ENCODE data around the gene MCFD2. TPM values are rescaled to one million over a fixed set of nuclear protein-coding genes. Genes with fewer than 3 reads are reported as not detected.

Gene MCFD2
- total RNA-seq: 48.9 and 49.2 TPM in 2 replicates

DNA sequence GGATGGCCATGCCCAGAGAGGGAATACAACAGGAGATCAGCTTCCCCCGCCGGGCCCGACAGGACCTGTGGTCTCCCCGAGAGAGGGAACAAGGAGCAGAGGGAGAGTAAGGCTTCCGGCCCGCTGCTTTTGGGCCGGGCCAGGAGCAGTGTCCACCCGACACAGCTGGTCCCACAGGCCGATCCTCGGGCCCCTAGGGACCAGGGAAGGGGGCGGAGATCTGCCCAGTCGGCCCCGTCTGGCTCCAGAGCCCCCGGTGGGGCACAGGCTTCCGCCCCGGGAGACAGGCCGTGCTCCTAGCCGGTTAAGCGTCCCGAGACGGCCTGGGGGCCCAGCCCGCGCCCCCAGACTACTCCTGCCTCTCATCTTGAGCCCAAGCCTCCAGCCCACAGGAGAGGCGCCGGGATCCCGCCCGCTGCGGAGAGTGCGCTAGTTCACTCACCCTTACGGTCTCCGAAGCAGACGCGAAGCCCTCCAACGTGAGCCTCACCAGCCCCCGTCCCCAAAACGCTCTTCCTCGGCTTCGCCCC lies at the start of gene MCFD2:
Gene MCFD2, minus strand, starts transcription at position 526 of the 530 bp plus-strand sequence. CDS start 6,635 bp downstream, outside the sequence.
- intact Hi-C loops (cut with micrococcal nuclease): no loop called here

DNA sequence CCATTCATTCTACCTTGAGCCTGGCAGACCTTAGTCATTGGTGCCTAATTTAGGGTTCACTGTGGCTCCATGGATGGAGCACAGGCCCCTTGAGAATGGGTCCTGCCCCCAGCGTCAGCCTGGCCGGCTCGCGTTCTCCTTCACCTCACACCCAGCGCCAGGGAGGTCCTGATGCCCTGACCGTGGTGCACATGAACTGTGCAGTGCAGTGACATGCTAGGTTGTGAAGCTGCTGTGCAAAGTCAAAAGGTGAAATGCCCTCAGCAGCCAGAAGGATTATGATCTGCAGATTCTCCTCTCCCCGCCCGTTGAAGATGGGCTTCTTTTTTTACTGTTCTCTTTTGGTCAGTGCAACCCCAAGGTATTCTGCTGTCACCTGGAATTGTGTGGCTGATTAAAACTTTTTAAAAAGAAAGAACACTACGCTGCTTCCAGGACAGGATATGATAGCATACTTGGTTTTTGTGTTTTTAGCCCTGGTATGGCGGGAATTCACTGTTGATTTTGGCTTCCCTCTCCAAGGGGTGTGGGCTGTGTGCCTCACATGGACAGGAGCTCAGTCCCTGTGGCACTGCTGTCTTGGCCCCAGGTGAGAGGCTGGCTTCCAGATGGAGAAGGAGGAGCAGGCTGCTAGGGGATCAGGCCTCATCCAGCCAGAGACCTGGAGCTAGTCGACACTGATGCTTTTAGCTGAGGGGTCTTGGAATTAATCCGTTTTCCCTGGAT lies 49.4 kb upstream of the MCFD2 start:
- intact Hi-C loops (cut with micrococcal nuclease): no loop called here

DNA sequence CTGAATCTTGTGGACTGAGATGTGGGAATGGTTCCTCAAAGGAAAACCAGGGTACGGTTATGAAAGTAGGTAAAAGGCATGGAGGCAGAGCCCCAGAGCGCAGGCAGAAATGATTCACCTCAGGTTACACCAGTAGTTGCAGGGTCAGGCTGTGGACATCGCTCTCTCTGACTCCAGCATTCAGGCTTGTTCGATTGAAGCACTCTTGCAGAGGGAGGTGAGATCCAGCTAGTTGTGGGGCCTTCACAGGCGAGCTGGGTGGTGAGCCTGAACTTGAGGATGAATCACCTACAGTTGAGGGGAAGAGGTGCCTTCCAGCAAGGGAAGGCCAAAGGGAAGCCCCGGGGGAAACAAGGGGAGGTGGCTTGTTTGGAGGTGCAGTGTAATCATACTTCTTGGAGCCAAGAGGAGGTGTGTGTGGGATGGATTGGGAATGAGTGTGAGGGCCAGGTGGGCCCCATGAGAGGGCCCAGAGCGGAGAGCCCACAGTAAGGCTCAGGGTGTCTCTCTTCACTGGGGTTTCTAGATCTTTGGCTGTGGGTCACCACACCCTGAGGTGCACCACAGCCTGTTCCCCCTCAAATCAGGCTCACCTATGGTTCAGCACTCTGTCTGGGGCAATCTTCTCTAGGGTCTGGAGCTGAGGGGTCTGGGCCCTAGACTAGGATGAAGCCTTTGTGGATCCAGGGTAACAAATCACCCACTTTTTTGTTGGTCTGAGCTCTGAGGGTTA lies 48.5 kb upstream of the MCFD2 start:
- intact Hi-C loops (cut with micrococcal nuclease): no loop called here

DNA sequence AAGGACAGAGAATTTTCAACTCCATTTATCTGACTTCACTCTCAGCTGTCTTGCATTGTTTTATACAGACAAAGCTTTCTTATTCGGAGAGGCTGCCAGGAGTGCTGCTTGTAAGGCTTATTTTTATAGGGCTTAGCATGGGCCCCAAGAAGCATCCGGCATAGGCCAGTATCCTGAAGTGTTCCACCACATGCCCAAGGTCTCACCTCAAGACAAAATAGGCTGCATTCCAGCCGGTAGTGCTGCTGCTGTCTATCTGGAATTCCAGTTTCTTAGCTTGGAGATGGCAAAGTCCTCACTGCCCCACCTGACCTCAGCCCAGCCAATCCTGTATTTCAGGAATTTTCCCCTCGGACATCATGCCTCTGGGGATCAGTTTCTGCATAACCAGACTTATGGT lies 47.6 kb upstream of the MCFD2 start:
- intact Hi-C loops (cut with micrococcal nuclease): no loop called here

DNA sequence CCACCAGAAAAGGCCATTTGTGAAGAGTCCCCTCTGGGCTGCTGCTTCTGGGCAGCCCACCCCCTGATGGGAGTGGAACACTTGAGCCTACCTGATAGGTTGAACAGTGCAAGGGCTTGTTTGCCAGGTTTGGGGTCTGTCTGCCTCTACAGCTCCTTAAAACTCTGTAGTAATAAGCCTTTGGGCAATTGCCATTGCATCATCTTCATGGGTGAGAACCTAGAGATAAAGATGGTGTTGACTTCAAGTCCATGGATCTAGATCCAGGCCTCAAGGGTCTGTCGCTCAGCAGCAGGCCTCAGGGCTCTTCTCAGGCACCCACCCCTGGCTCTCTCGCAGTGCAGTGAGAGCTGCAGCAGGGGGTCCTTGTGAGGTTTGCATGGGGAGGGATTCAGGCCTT lies 47.1 kb upstream of the MCFD2 start:
- intact Hi-C loops (cut with micrococcal nuclease): no loop called here

DNA sequence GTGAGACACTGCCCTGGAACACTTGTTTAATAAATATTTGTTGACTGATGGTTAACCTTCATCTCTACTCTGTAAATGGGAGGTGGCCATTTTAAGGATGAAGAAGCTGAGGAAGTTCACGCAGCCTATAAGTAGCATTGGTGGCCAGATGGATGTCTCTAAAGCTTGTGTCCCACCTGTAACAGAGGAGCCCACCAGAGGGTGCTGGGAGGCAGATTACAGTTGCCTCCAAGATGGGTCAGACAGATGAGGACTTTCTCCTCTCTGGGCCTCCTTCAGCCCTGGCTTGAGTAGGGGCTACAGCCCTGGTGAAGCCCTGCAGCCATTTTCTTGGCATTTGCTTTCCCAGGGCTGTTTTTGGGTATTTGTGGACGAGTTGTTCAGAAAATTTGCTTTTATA lies 45.0 kb upstream of the MCFD2 start:
- intact Hi-C loops (cut with micrococcal nuclease): no loop called here

DNA sequence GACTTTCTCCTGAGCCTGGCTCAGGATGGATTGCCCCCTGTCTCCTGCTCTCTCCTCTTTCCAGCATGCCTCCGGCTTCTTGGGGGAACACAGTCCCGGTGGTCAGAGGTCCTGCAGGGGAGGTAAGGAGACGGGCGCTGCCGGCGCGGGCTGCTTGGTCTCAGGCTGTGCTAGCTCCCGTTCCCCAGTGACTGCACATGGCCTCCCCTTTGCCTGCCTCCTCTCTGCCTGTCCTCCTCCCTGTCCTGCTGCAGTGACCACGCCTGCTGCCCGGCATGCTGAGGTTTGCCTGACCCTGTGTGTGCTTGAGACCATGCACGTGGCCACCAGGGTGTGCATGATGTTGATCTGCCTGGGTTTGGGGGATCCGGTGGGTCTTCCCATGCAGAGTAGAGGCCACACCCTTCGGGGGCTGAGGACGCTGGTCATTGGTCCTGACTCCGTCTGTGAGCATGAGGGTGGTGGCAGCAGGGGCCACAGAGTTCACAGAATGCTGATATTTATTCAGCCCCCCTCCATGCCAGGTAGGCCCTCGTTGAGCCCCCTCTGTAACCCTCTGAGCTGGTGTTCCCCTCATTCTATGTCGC lies 42.9 kb upstream of the MCFD2 start:
- intact Hi-C loops (cut with micrococcal nuclease): no loop called here

DNA sequence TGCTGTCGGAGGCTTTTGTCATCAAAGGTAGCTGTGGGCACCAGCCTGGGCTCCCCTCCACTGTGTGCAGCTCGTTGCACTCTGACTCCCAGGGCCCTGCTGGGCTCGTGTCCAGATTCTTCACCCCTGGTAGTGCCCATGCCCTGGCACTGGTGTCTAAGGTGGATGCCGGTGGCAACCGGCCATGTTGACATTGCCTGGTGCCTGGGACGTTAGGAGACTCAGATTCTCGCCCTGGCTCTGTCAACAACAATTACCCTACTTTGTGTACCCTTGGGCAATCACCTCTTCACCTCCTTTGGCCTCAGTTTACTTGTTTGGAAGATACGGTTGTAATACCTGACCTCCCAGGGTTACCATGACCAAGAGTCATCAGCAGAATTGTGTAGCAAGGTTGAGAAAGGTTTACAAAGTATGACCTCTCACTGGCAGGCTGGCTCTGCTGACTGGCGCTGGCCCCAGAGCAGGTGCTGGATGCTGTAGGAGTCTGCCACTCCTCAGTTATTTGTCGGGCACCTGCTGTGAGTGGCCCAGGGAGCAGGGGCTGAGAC lies 41.5 kb upstream of the MCFD2 start:
- intact Hi-C loops (cut with micrococcal nuclease): no loop called here

DNA sequence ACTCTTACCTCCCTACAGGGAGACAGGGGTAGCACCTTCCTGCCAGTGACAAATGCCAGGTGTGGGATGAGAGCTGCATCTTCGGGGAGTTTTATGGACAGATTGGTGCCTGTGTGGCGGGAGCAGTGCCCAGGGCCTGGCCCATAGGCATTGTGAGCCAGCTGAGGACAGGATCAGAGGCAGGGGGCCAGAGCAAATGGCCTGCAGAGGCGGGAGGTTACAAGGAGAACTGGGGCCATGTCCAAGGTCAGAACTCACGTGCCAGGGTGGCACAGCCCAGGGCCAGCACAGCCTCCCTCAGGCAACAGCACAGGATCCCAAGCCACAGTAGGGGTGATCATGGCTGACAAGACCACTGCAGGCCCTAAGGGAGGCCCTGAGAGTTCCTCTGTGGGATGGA lies 40.2 kb upstream of the MCFD2 start:
- intact Hi-C loops (cut with micrococcal nuclease): no loop called here

DNA sequence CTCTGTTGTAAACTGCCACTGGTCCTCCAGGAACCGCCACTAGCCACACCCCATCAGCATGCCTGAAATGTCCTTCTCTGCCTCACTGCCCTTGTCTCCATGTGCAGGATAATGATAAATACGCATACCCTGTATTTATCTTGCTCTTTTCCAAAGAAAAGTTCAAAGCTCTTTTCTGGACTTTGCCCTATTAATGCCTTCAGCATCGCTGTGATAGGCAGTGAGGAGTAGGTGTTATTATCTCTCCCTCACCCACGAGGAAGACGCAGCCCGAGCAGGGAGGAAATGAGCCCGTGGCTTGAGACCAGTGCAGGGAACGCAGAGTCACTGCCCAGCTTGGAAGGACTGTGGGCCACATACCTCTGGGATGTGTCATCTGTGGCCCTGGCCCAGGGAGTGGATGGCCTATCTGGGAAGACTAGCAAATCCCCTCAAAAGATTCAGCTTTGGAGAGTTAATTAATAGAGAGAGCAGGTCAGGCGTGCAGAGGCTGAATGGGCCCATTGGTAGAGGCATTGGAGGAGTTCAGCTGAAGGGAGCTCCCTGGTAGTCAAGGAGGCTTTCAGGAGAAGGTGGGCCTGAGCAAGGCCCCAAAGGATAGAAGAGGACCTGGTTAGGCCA lies 39.5 kb upstream of the MCFD2 start:
- intact Hi-C loops (cut with micrococcal nuclease): no loop called here

DNA sequence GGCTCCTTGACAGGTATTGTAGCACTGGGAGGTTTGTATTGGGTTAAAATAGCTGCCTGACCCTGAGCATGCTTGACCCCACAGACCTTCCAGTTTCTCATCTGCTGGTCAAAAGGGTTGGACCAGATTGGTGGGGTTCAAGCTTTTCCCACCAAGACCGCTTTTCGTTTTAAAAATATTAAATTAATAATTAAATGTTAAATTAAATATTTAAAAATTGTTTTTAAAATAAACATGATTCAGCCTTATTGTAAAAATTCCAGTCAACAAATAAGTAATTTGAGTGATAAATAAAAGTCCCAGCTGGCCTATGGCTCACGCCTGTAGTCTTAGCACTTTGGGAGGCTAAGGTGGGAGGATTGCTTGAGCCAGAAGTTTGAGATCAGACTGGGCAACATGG lies 36.6 kb upstream of the MCFD2 start:
- intact Hi-C loops (cut with micrococcal nuclease): no loop called here

DNA sequence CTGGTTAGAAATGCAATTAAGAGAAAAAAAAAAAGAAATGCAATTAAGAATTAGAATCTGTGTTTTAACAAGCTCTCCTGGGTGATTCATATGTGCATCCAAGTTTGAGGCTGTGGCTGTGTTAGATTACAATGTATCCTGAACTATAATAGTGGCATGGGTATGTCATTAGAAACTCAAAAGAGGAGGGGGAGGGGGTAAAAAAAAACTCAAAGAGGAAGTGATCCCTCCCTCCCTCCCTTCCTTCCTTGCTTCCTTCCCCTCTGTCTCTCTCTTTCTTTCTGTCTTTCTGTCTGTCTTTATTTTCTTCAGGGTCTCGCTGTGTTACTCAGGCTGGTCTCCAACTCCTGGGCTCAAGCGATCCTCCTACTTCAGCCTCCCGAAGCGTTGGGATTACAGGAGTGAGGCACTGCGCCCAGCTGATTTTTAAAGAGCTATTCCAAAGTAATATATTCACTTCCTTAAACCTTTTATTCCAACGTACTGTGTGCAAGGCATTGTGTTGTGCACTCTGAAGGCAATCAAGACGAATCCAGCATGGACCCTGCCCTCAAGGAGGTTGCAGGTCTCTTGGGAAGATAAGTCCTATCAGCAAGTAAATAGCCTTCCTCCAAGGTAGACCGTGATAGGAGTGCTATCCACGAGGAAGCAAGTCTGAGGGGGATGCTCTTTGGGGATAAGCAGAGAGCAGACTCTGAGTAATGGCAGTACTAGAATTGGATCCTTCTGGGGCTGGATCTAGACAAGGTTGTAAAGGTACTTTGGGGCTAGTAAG lies 35.9 kb upstream of the MCFD2 start:
- intact Hi-C loops (cut with micrococcal nuclease): no loop called here

DNA sequence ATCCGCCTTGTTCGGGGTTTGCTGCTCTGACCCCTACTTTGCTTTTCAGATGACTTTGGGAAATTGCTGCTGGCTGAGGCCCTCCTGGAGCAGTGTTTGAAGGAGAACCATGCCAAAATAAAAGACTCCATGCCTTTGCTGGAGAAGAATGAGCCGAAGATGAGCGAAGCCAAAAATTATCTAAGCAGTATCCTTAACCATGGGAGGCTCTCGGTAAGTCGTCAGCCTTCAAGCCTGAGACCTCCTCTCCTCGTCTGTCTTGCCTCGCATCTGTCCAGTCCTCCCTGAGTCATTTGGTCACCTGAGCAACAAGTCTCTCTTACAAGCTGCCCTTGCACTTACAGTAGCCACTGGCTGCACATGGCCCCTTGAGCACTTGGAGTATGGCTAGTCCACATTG lies 34.7 kb upstream of the MCFD2 start:
- intact Hi-C loops (cut with micrococcal nuclease): no loop called here

DNA sequence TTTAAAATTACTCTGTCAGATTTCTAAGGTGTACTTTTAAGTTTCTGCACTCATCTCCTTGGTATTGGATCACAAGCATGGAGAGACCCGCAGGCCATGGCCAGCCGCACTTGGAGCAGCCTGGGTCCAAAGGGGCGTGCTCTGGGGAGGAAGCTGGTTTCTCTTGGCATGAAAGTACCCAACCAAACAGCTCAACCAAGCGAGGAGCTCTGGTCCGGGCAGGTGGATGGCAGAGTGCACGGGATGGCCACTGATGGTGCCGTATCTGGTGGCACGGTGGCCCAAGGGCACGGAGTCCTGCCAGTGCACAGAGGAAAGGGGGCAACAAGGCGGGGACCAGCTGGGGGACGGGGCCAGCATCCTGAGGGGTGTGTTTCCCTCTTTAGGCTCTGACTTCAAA lies 32.2 kb upstream of the MCFD2 start:
- intact Hi-C loops (cut with micrococcal nuclease): no loop called here

DNA sequence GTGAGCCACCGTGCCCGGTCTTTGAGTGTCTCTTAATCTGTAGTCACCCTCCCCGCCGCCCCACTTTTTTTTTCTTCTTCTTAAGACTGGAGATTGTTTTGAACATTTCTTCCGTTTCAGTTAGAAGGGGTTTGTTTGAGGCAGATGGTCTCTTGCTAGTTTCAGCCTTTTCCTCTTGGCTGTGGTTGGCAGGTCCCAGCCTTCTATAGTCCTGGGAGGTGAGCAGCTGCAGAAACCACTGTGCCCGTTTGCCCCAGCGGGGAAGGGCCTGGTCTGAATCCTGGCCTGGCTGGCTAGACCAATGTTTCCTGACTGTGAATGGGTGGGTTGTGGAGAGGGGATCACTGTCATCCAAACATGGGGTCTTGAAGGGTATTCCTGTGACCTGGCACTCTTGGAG lies 30.1 kb upstream of the MCFD2 start:
- intact Hi-C loops (cut with micrococcal nuclease): loop anchor here (2.0 kb wide), 1 partner anchor 649 kb away; the partner anchor contains the start of gene EPAS1

DNA sequence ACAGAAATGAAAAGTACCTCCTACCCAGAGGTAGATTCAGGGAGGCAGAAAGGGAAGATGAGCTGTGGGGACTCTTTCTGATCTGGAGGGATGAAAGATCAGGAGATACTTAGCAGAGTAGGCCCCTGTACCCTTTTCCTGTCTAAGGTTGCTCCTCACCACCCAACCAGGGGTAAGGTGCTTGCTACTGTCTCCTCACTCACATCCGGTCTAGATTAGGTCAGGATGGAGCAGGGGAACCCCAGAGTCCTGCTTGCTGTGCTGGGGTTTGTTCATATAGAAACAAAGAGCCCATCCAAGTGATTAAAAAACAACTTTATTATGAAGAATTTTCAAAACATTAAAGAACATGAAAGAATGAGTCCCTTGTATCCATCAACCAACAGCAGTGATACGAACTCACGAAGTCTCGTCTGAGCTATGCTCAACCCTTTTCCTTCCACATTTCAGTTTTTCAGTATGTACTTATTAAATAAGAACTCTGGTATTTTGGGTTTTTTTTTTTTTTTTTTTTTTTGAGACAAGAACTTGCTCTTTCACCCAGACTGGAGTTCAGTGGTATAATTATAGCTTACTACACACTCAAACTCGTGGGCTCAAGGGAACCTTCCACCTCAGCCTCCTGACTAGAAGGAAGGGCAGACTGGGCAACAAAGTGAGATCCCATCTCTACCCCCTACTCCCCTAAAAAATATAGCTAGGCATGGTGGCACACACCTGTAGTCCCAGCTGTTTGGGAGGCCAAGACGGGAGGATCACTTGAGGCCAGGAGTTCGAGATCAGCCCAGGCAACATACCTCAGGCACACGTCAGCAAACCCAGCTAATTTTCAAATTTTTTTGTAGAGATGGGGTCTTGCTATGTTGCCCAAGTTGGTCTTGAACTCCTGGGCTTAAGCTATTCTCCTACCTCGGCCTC lies 28.5 kb upstream of the MCFD2 start:
- intact Hi-C loops (cut with micrococcal nuclease): loop anchor here (1.0 to 2.0 kb wide), 2 partner anchors 41 to 647 kb away; partner anchors contain the start of gene EPAS1

DNA sequence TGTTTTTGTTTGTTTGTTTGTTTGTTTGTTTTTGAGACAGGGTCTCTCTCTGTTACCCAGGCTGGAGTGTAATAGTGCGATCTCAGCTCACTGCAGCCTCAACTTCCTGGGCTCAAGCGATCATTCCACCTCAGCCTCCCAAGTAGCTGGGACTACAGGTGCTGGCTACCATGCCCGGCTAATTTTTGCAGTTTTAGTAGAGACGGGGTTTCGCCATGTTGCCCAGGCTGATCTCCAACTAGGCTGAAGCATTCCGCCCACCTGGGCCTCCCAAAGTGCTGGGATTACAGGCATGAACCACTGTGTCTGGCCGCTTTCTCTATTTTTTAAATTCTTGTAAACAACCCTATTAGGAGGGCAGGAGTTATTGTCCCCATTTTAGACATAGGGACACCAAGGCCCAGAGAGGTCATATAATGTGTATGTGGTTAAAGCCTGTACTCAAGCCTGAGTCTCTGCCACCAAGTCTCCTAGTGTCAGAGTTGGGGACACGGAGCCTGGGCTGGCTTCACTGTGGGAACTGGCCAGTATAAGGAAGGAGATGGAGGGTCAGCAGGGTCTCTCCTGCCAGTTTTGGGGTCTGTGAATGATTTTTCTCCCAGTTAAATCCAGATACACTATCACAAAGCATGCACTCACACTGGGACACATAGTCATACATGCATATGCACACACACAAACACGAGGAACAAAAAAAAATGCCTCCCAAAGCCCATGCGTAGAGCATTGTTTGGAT lies 27.5 kb upstream of the MCFD2 start:
- intact Hi-C loops (cut with micrococcal nuclease): loop anchor here (1.0 kb wide), 2 partner anchors 27 to 459 kb away; no protein-coding TSS in a partner anchor

DNA sequence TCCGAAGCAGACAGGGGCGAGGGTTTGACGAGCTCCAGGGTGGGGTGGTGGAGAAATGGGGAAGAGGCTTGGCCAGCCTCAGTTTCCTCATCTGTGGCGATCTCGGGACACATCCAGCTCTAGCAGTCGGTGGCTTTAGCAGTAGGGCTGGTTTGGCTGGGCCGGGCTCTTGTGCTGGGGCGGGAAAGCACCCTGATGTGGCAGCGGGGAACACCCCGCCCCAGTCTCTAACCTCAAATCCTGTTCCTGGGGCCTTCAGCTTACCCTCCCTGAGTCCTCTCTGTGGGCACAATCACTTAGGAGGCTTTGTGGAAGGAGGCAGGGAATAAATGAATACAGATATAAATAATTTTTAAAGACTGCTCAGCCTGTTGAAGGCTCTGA lies 26.5 kb upstream of the MCFD2 start:
- intact Hi-C loops (cut with micrococcal nuclease): loop anchor here (1.0 kb wide), 2 partner anchors 26 to 460 kb away; no protein-coding TSS in a partner anchor
